PC-3 (cell line): ENCODE measurements around the gene UBASH3B. TPM values are rescaled to one million over a fixed set of nuclear protein-coding genes. Genes with fewer than 3 reads are reported as not detected.

ENCODE experiments used
- ATAC-seq: fragments of 200-7000 bp; cut with Tn5 transposase; 2 replicates; pipeline ENCODE4 v1.9.1; 2020; ENCODE audit warnings: mild to moderate bottlenecking, moderate library complexity
- BruUV-seq: library from RNA; stranded (reverse); fragments of 400-500 nt; replicated peaks from 2 replicates; lab custom pipeline; 2021; lab: Mats Ljungman, UMichigan
- CTCF ChIA-PET: fragments of 300-600 bp; sonication (Branson Sonifier 250); formaldehyde crosslinking; loops from one replicate; lab custom pipeline; 2022; ENCODE audit warnings: antibody characterized with exemption; lab: Charles Lee
- POLR2A ChIA-PET: fragments of 300-600 bp; sonication (Branson Sonifier 250); formaldehyde crosslinking; loops from one replicate; lab custom pipeline; 2022; ENCODE audit warnings: antibody characterized with exemption; ENCODE audit not compliant: unreplicated experiment; lab: Charles Lee
- DNase-seq: peaks from one replicate; pipeline ENCODE4 v3.0.0-alpha.2; 2015
- H2AFZ ChIP-seq: fragments of 300-600 bp; sonication (generic); 2 replicates; pipeline ENCODE4 v1.6.0; 2016; ENCODE audit warnings: antibody characterized with exemption, low read length
- H3F3A ChIP-seq: fragments of 300-600 bp; sonication (generic); one replicate; pipeline ENCODE4 v1.6.0; 2017; ENCODE audit warnings: antibody characterized with exemption, low read length, control low read depth, mild to moderate bottlenecking; ENCODE audit not compliant: unreplicated experiment
- H3K27ac ChIP-seq: fragments of 300-600 bp; sonication (generic); 2 replicates; pipeline ENCODE4 v1.5.1; 2016; ENCODE audit warnings: mild to moderate bottlenecking, low read length
- H3K27me3 ChIP-seq: fragments of 300-600 bp; sonication (generic); 2 replicates; pipeline ENCODE4 v1.6.1; 2016; ENCODE audit warnings: low read length, mixed read lengths
- H3K36me3 ChIP-seq: fragments of 300-600 bp; sonication (generic); 2 replicates; pipeline ENCODE4 v1.6.1; 2016; ENCODE audit warnings: low read depth, mixed run types, low read length, mixed read lengths
- H3K4me1 ChIP-seq: fragments of 300-600 bp; sonication (generic); 2 replicates; pipeline ENCODE4 v1.5.1; 2016; ENCODE audit warnings: low read length; ENCODE audit not compliant: insufficient read depth
- H3K4me2 ChIP-seq: fragments of 300-600 bp; sonication (generic); 2 replicates; pipeline ENCODE4 v1.6.0; 2016; ENCODE audit warnings: low read length
- H3K4me3 ChIP-seq: fragments of 300-600 bp; sonication (generic); 2 replicates; pipeline ENCODE4 v1.5.1; 2016; ENCODE audit warnings: mild to moderate bottlenecking, low read length, mixed read lengths
- H3K79me2 ChIP-seq: fragments of 300-600 bp; sonication (generic); 2 replicates; pipeline ENCODE4 v1.6.1; 2017; ENCODE audit warnings: low read length, mixed read lengths
- H3K9ac ChIP-seq: fragments of 300-600 bp; sonication (generic); 2 replicates; pipeline ENCODE4 v1.6.0; 2016; ENCODE audit warnings: mild to moderate bottlenecking, low read length
- H3K9me2 ChIP-seq: fragments of 300-600 bp; sonication (generic); replicated peaks from 2 replicates; pipeline ENCODE4 v1.6.1; 2016; ENCODE audit warnings: mixed run types, low read length, mixed read lengths
- H3K9me3 ChIP-seq: fragments of 300-600 bp; sonication (generic); 2 replicates; pipeline ENCODE4 v1.6.1; 2016; ENCODE audit warnings: low read length, mixed read lengths
- H4K20me1 ChIP-seq: fragments of 300-600 bp; sonication (generic); 2 replicates; pipeline ENCODE4 v1.6.1; 2016; ENCODE audit warnings: low read length, mixed read lengths
- CTCF ChIP-seq: fragments of 300-600 bp; sonication (generic); conservative IDR thresholded peaks from 2 replicates; pipeline ENCODE4 v1.5.1; 2017; ENCODE audit warnings: antibody characterized with exemption, low read depth, mild to moderate bottlenecking, low read length
- EZH2 ChIP-seq: fragments of 300-600 bp; sonication (generic); IDR thresholded peaks from one replicate; pipeline ENCODE4 v1.6.1; 2017; ENCODE audit warnings: antibody characterized with exemption, mild to moderate bottlenecking, low read length; ENCODE audit not compliant: unreplicated experiment
- EZH2phosphoT487 ChIP-seq: fragments of 300-600 bp; sonication (generic); IDR thresholded peaks from 2 replicates; pipeline ENCODE4 v1.6.1; 2018; ENCODE audit warnings: mild to moderate bottlenecking, antibody characterized with exemption, low read length, borderline replicate concordance
- intact Hi-C: fragments of 100-400 bp; cut with micrococcal nuclease; formaldehyde crosslinking; loops from 2 replicates; pipeline ENCODE4 v1.9.0; 2023
- total RNA-seq: library from RNA; depleted of rRNA; stranded (reverse); fragments of >200 nt; gene quantifications from 2 replicates; pipeline ENCODE4 v1.2.3, GENCODE V29; 2014

UBASH3B gene
- total RNA-seq, 1 experiment from 2014 or later: 178 TPM

DNA sequence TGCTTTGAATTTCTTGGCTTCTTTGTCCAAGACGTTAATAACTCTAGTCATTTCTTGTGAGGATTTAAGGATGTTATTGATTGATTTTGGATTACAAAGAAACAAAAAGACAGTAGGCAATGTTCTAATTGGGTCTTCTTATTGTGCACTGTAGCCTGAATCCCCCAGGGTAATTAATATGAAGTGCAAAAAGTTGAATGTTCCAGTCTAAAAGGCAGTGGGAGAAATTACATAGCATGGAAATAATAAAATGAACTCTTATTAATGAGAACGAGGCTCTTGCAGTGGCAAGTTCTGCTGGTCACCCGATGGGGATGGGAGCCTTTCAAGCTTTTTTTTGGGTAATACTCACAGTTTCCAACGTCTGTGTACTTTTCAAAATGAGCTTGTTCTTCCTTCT is 45.6 kb downstream of the UBASH3B start:
- ChIA-PET CTCF (no interaction called here), POLR2A (no interaction called here)
- ATAC-seq: no peak

GRCh38 chr11:122703541-122704272 is 48.2 kb downstream of the UBASH3B start:
- H3F3A ChIP-seq: peaks cover 5% of the 10 kb centered on the region
- ATAC-seq (no peak; the same call in 1 of the 2 replicates), DNase-seq (peak; percentile 74)
- H2AFZ ChIP-seq: no peak overlapping the region
- H3K36me3 ChIP-seq: no peaks in the 10 kb centered on the region
- H4K20me1 ChIP-seq: no peaks in the 10 kb centered on the region
- BruUV-seq: no TSS peak
- no peaks in the 10 kb centered on the region for H3K27me3 ChIP-seq
- TF ChIP-seq EZH2 (no peak), CTCF (no peak), EZH2phosphoT487 (no peak)
- intact Hi-C loops: no loop called here
- H3K9me3 ChIP-seq: no peaks in the 10 kb centered on the region
- ChIA-PET POLR2A (no interaction called here), CTCF (no interaction called here)
- H3K27ac ChIP-seq: peak overlapping the region; percentile 7
- peaks cover 43% of the 10 kb centered on the region for H3K4me1 ChIP-seq
- H3K9me2 ChIP-seq: no peaks in the 10 kb centered on the region
- peaks cover 51% of the 10 kb centered on the region for H3K79me2 ChIP-seq
- H3K4me2 ChIP-seq: no peak overlapping the region
- no peak overlapping the region for H3K4me3 ChIP-seq
- no peak overlapping the region for H3K9ac ChIP-seq

More for the DNA sequence above, 45.6 kb downstream of the UBASH3B start:
- Histone ChIP-seq H4K20me1 (no peaks in the 10 kb centered on the region), H3K9me3 (no peaks in the 10 kb centered on the region), H3K27ac (no peak overlapping the region), H3K36me3 (no peaks in the 10 kb centered on the region), H3K27me3 (no peaks in the 10 kb centered on the region), H3K79me2 (peaks cover 52% of the 10 kb centered on the region), H3K4me3 (no peak overlapping the region), H3K9me2 (no peaks in the 10 kb centered on the region), H3K4me2 (no peak overlapping the region), H3K9ac (no peak overlapping the region), H3F3A (no peaks in the 10 kb centered on the region), H2AFZ (no peak overlapping the region), H3K4me1 (peaks cover 30% of the 10 kb centered on the region)
- intact Hi-C loops: no loop called here
- TF ChIP-seq EZH2phosphoT487: no peak
- no peak for DNase-seq
- BruUV-seq: no TSS peak

- intact Hi-C loops: loop anchor here (5.0 kb wide), 2 partner anchors 48 to 73 kb away; partner anchors contain the start of gene UBASH3B
- H3K9me3 ChIP-seq: no peaks in the 10 kb centered on the region
- DNase-seq (no peak), ATAC-seq (no peak)
- CTCF ChIA-PET: no interaction called here
- H3K4me2 ChIP-seq: no peak overlapping the region
- H4K20me1 ChIP-seq: no peaks in the 10 kb centered on the region
- H2AFZ ChIP-seq: no peak overlapping the region
- H3K4me3 ChIP-seq: no peak overlapping the region
- peaks cover 52% of the 10 kb centered on the region for H3K79me2 ChIP-seq
- no peak overlapping the region for H3K9ac ChIP-seq
- H3K27ac ChIP-seq: 0 out of 2 replicates have a peak overlapping the region, but pooled peaks have one; percentile 63
- H3K9me2 ChIP-seq: no peaks in the 10 kb centered on the region
- BruUV-seq: no TSS peak
- H3F3A ChIP-seq: peaks cover 5% of the 10 kb centered on the region
- TF ChIP-seq CTCF (no peak), EZH2 (no peak), EZH2phosphoT487 (no peak)
- peaks cover 53% of the 10 kb centered on the region for H3K4me1 ChIP-seq
- POLR2A ChIA-PET: no interaction called here
- H3K36me3 ChIP-seq: no peaks in the 10 kb centered on the region
- H3K27me3 ChIP-seq: no peaks in the 10 kb centered on the region
Observed at GRCh38 chr11:122705396-122705795, 49.9 kb downstream of the UBASH3B start.
